ENCODE data around the gene PAX9. TPM values are rescaled to one million over a fixed set of nuclear protein-coding genes. Genes with fewer than 3 reads are reported as not detected.

Gene PAX9
- polyA plus RNA-seq, 1 donor from 2014 or later: not detected

GRCh38 chr14:36702474-36702873, 40.8 kb downstream of the PAX9 start:
- H3K9me3 ChIP-seq (ENCODE audit: low read length): no peaks in the 10 kb centered on the region
- H3F3A ChIP-seq (ENCODE audit: insufficient read depth, low read length, poor library complexity, severe bottlenecking): no peaks in the 10 kb centered on the region
- no peak overlapping the region for H3K27ac ChIP-seq (ENCODE audit: low read length)
- no peak for TF ChIP-seq EP300 (conservative IDR thresholded peaks at IDR 0.05; ENCODE audit: poor library complexity, severe bottlenecking)
- no peak for TF ChIP-seq RAD21 (conservative IDR thresholded peaks at IDR 0.05)
- no peak for TF ChIP-seq REST (IDR thresholded peaks at IDR 0.05; ENCODE audit: borderline replicate concordance)
- no peak for TF ChIP-seq EZH2 (IDR thresholded peaks at IDR 0.05; ENCODE audit: borderline replicate concordance, insufficient read depth, low read length, poor library complexity, severe bottlenecking)
- no peak for TF ChIP-seq SMC3 (conservative IDR thresholded peaks at IDR 0.05; ENCODE audit: poor library complexity)
- TF ChIP-seq POLR2AphosphoS5 (IDR thresholded peaks at IDR 0.05): no peak
- TF ChIP-seq, protein P1, sequence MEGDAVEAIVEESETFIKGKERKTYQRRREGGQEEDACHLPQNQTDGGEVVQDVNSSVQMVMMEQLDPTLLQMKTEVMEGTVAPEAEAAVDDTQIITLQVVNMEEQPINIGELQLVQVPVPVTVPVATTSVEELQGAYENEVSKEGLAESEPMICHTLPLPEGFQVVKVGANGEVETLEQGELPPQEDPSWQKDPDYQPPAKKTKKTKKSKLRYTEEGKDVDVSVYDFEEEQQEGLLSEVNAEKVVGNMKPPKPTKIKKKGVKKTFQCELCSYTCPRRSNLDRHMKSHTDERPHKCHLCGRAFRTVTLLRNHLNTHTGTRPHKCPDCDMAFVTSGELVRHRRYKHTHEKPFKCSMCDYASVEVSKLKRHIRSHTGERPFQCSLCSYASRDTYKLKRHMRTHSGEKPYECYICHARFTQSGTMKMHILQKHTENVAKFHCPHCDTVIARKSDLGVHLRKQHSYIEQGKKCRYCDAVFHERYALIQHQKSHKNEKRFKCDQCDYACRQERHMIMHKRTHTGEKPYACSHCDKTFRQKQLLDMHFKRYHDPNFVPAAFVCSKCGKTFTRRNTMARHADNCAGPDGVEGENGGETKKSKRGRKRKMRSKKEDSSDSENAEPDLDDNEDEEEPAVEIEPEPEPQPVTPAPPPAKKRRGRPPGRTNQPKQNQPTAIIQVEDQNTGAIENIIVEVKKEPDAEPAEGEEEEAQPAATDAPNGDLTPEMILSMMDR (IDR thresholded peaks at IDR 0.05; ENCODE audit: poor library complexity, severe bottlenecking): no peak
- no peak overlapping the region for H3K4me2 ChIP-seq (ENCODE audit: low read length)
- no peaks in the 10 kb centered on the region for H3K9me2 ChIP-seq (ENCODE audit: insufficient read depth, low read length)
- no peaks in the 10 kb centered on the region for H3K36me3 ChIP-seq (ENCODE audit: insufficient read depth, low read length)
- no peaks in the 10 kb centered on the region for H4K20me1 ChIP-seq (ENCODE audit: insufficient read depth)
- no peaks in the 10 kb centered on the region for H3K27me3 ChIP-seq (ENCODE audit: insufficient read depth, low read depth, low read length)
- no peak overlapping the region for H3K9ac ChIP-seq (ENCODE audit: low read length)
- H3K79me2 ChIP-seq (replicated peaks; ENCODE audit: insufficient read depth, low read length): no peaks in the 10 kb centered on the region
- H3K4me3 ChIP-seq (ENCODE audit: low read length): no peak overlapping the region
- no peak overlapping the region for H2AFZ ChIP-seq (ENCODE audit: low read depth, low read length)

DNA sequence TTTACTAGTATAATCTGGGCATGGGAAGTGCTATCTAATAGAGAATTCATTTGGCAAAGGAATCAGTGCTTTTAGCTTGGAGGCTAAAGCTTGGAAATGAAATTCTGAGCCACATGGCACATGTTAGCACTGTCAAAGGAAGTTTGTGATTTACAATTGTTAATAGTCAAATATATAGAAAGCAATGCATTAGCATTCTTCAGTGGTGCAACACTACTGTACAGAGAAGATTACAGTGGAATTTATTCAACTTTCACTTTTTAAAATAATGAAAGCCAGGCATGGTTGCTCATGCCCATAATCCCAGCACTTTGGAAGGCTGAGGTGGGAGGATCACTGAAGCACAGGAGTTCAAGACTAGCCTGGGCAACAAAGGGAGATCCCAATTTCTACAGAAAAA, 45.9 kb downstream of the PAX9 start:
- H3K4me2 ChIP-seq (ENCODE audit: low read length): no peak overlapping the region
- no peak overlapping the region for H2AFZ ChIP-seq (ENCODE audit: low read depth, low read length)
- H3K27me3 ChIP-seq (ENCODE audit: insufficient read depth, low read depth, low read length): no peaks in the 10 kb centered on the region
- H3K9me3 ChIP-seq (ENCODE audit: low read length): no peaks in the 10 kb centered on the region
- no peaks in the 10 kb centered on the region for H4K20me1 ChIP-seq (ENCODE audit: insufficient read depth)
- H3K79me2 ChIP-seq (replicated peaks; ENCODE audit: insufficient read depth, low read length): no peaks in the 10 kb centered on the region
- no peaks in the 10 kb centered on the region for H3K9me2 ChIP-seq (ENCODE audit: insufficient read depth, low read length)
- H3K9ac ChIP-seq (ENCODE audit: low read length): no peak overlapping the region
- no peaks in the 10 kb centered on the region for H3F3A ChIP-seq (ENCODE audit: insufficient read depth, low read length, poor library complexity, severe bottlenecking)
- no peak overlapping the region for H3K4me3 ChIP-seq (ENCODE audit: low read length)
- H3K27ac ChIP-seq (ENCODE audit: low read length): no peak overlapping the region
- TF ChIP-seq TAF1 (IDR thresholded peaks at IDR 0.05; ENCODE audit: low read depth): no peak
- TF ChIP-seq, protein P1 (IDR thresholded peaks at IDR 0.05; ENCODE audit: poor library complexity, severe bottlenecking): no peak
- no peak for TF ChIP-seq SMC3 (conservative IDR thresholded peaks at IDR 0.05; ENCODE audit: poor library complexity)
- TF ChIP-seq EZH2 (IDR thresholded peaks at IDR 0.05; ENCODE audit: borderline replicate concordance, insufficient read depth, low read length, poor library complexity, severe bottlenecking): no peak
- TF ChIP-seq REST (IDR thresholded peaks at IDR 0.05; ENCODE audit: borderline replicate concordance): no peak
- TF ChIP-seq POLR2AphosphoS5 (IDR thresholded peaks at IDR 0.05): no peak
- no peak for TF ChIP-seq RAD21 (conservative IDR thresholded peaks at IDR 0.05)
- TF ChIP-seq MXI1 (conservative IDR thresholded peaks at IDR 0.05; ENCODE audit: poor library complexity, severe bottlenecking): no peak
- TF ChIP-seq EP300 (conservative IDR thresholded peaks at IDR 0.05; ENCODE audit: poor library complexity, severe bottlenecking): no peak
- no peaks in the 10 kb centered on the region for H3K36me3 ChIP-seq (ENCODE audit: insufficient read depth, low read length)

All from neural cell (in vitro differentiated cells).